K562 (cell line): ENCODE data around the gene SMIM29. TPM values are rescaled to one million over a fixed set of nuclear protein-coding genes. Genes with fewer than 3 reads are reported as not detected.

Experiments
- ARID2 ChIP-seq: fragments of 450-650 bp; IDR thresholded peaks from 2 replicates; pipeline ENCODE4 v1.6.1; 2017; ENCODE audit warnings: antibody characterized with exemption, mild to moderate bottlenecking
- ARID3A ChIP-seq: IDR thresholded peaks from 2 replicates; pipeline ENCODE4 v1.6.1; 2012; ENCODE audit warnings: low read depth, low read length, improper control_type of control experiment, borderline replicate concordance
- BCOR ChIP-seq: fragments of 450-650 bp; IDR thresholded peaks from 2 replicates; pipeline ENCODE4 v1.6.1; 2016
- CHD2 ChIP-seq: IDR thresholded peaks from 2 replicates; pipeline ENCODE4 v1.6.1; 2011; ENCODE audit warnings: low read depth, low read length
- E2F6 ChIP-seq, 2 experiments: IDR thresholded peaks; 2 replicates each; pipeline ENCODE4 v1.6.1; 2011; ENCODE audit warnings: borderline replicate concordance in 1 of 2, control low read depth in 1 of 2, low read depth in 1 of 2, low read length in 1 of 2, mild to moderate bottlenecking in 1 of 2, mixed read lengths in 1 of 2, moderate library complexity in 1 of 2; ENCODE audit not compliant: insufficient read depth in 1 of 2, insufficient read length in 1 of 2, poor library complexity in 1 of 2, severe bottlenecking in 1 of 2; ENCODE audit errors: extremely low read depth in 1 of 2
- EHMT2 ChIP-seq: fragments of 450-650 bp; IDR thresholded peaks from 2 replicates; pipeline ENCODE4 v1.6.1; 2018; ENCODE audit warnings: antibody characterized with exemption
- ESRRA ChIP-seq: fragments of 450-650 bp; IDR thresholded peaks from 2 replicates; pipeline ENCODE4 v1.6.1; 2014; ENCODE audit warnings: low read depth, mild to moderate bottlenecking, moderate library complexity, borderline replicate concordance
- HCFC1 ChIP-seq: IDR thresholded peaks from 2 replicates; pipeline ENCODE4 v1.6.1; 2012; ENCODE audit warnings: low read depth, low read length, improper control_type of control experiment
- HNRNPL ChIP-seq: fragments of 200-400 bp; formaldehyde crosslinking; IDR thresholded peaks from 2 replicates; pipeline ENCODE4 v1.6.1; 2017; ENCODE audit warnings: low read depth, mild to moderate bottlenecking, low read length
- MEF2A ChIP-seq: IDR thresholded peaks from 2 replicates; pipeline ENCODE4 v1.6.1; 2011; ENCODE audit warnings: low read depth, mild to moderate bottlenecking, low read length, moderate library complexity; ENCODE audit not compliant: control insufficient read depth
- POLR3A ChIP-seq: IDR thresholded peaks from 2 replicates; pipeline ENCODE4 v1.6.1; 2011; ENCODE audit warnings: borderline replicate concordance, mild to moderate bottlenecking, moderate library complexity; ENCODE audit not compliant: insufficient read length, insufficient read depth; ENCODE audit errors: extremely low read depth
- PPARD ChIP-seq: fragments of 250-450 bp; sonication (Bioruptor Pico); IDR thresholded peaks from 2 replicates; pipeline ENCODE4 v1.8.0; 2022; ENCODE audit warnings: inconsistent platforms, mild to moderate bottlenecking, moderate library complexity
- PRDM10 ChIP-seq: fragments of 450-650 bp; IDR thresholded peaks from 2 replicates; pipeline ENCODE4 v1.6.1; 2018; ENCODE audit not compliant: partially characterized antibody
- RAD51 ChIP-seq: fragments of 450-650 bp; IDR thresholded peaks from 2 replicates; pipeline ENCODE4 v1.7.1; 2016; ENCODE audit warnings: low read depth, mild to moderate bottlenecking, borderline replicate concordance
- SMC3 ChIP-seq: conservative IDR thresholded peaks from 2 replicates; pipeline ENCODE4 v1.6.1; 2011; ENCODE audit warnings: low read depth, low read length, improper control_type of control experiment; ENCODE audit not compliant: insufficient read depth
- SOX6 ChIP-seq: fragments of 450-650 bp; IDR thresholded peaks from 2 replicates; pipeline ENCODE4 v1.6.1; 2014; ENCODE audit warnings: mild to moderate bottlenecking
- TAF1 ChIP-seq: IDR thresholded peaks from 2 replicates; pipeline ENCODE4 v1.6.1; 2011; ENCODE audit warnings: mild to moderate bottlenecking, low read length, moderate library complexity; ENCODE audit not compliant: insufficient read depth, control insufficient read depth, severe bottlenecking; ENCODE audit errors: extremely low read depth
- TCF3 ChIP-seq: sonication (generic); formaldehyde crosslinking; IDR thresholded peaks from 2 replicates; pipeline ENCODE4 v1.4.0; 2020; ENCODE audit warnings: mild to moderate bottlenecking, missing genetic modification reagents
- ZNF589 ChIP-seq: fragments of 200-800 bp; sonication (Bioruptor generic); IDR thresholded peaks from 2 replicates; pipeline ENCODE4 v1.6.1; 2016; ENCODE audit warnings: low read depth, missing genetic modification characterization, missing compliant biosample characterization
- polyA plus RNA-seq, 8 experiments: library from polyadenylated mRNA; depleted of rRNA in 4 of 8; stranded (reverse) in 5 of 8; unstranded in 3 of 8; fragments of >200 nt; fragmentation: Nextera tagmentation in 2 of 8; fragmentation: Illumina TruSeq in 1 of 8; extraction: Ambion mirVana in 2 of 8; extraction: Trizol in 1 of 8; gene quantifications; 2 replicates each; pipeline versions ENCODE4 v1.2.1 to v1.2.3, GENCODE V29; 2011 to 2014; ENCODE audit warnings: inconsistent platforms in 1 of 8, missing spikeins in 1 of 8
- total RNA-seq, 7 experiments: library from RNA; depleted of rRNA in 6 of 7; stranded (reverse); fragments of >200 nt in 6 of 7; fragmentation: Illumina TruSeq in 2 of 7; extraction: Trizol in 2 of 7; gene quantifications; 2 replicates each; pipeline versions ENCODE4 v1.2.1 to v1.2.3, GENCODE V29; 2011 to 2021; ENCODE audit warnings: low replicate concordance in 1 of 7

The SMIM29 gene
- total and polyA plus RNA-seq, 9 of the 15 experiments (the other 6 are each of a cell fraction or from before 2014, with no cell fraction given): 6.5 to 36.7 (median 20.9) TPM

GRCh38 chr6:34273242-34273805 lies 24.5 kb upstream of the SMIM29 start (continued):
- TF ChIP-seq PRDM10 (peak; percentile 77), CHD2 (peak; percentile 26; the same call in 1 of the 2 replicates), ARID3A (no peak), HNRNPL (0 out of 2 replicates have a peak, but pooled peaks have one; percentile 67), E2F6 (IDR thresholded peaks at IDR 0.05; ENCODE audit: borderline replicate concordance in 1 of 2, extremely low read depth in 1 of 2, insufficient read depth in 1 of 2, insufficient read length in 1 of 2, low read depth in 1 of 2, low read length in 1 of 2, poor library complexity in 1 of 2, severe bottlenecking in 1 of 2) (peak; percentile 28 to 36), ARID2 (0 out of 2 replicates have a peak, but pooled peaks have one; percentile 1), ESRRA (peak; percentile 77; the same call in 1 of the 2 replicates), PPARD (CRISPR knock-in tag) (no peak), ZNF589 (peak; percentile 85), BCOR (0 out of 2 replicates have a peak, but pooled peaks have one; percentile 47), HCFC1 (peak; percentile 44; the same call in 1 of the 2 replicates), RAD51 (peak; percentile 61), EHMT2 (peak; percentile 58), POLR3A (no peak), MEF2A (peak; percentile 51; the same call in 1 of the 2 replicates), SMC3 (peak; percentile 23; the same call in 1 of the 2 replicates), SOX6 (peak; percentile 86), TCF3 (CRISPR knock-in tag) (peak; percentile 99), TAF1 (peak; percentile 78)
